OCI-LY3 (cell line): ENCODE data around the gene KCNN3.

Experiments
- H2AFZ ChIP-seq: fragments of 200-600, 300-600 bp; shearing (Covaris generic); 2 replicates; pipeline ENCODE4 v1.6.0; 2014; ENCODE audit warnings: antibody characterized with exemption, low read depth, low read length
- H3K27ac ChIP-seq: fragments of 200-600, 300-600 bp; sonication (generic); 2 replicates; pipeline ENCODE4 v1.5.1; 2014; ENCODE audit warnings: mild to moderate bottlenecking, low read length, moderate library complexity, mixed read lengths
- H3K27me3 ChIP-seq: fragments of 200-600, 300-600 bp; sonication (generic); 2 replicates; pipeline ENCODE4 v1.6.1; 2014; ENCODE audit warnings: low read depth, low read length, mixed read lengths
- H3K36me3 ChIP-seq: fragments of 200-600, 300-600 bp; sonication (generic); replicated peaks from 2 replicates; pipeline ENCODE3; 2014; ENCODE audit warnings: low read depth, low read length, mixed read lengths
- H3K4me1 ChIP-seq: fragments of 300-600, 200-600 bp; sonication (generic); 2 replicates; pipeline ENCODE4 v1.6.1; 2014; ENCODE audit warnings: low read length, mixed read lengths
- H3K4me2 ChIP-seq: fragments of 200-600, 300-600 bp; sonication (generic); 2 replicates; pipeline ENCODE4 v1.6.1; 2014; ENCODE audit warnings: low read length, mixed read lengths
- H3K4me3 ChIP-seq: fragments of 300-600, 200-600 bp; sonication (generic); 2 replicates; pipeline ENCODE4 v1.5.1; 2014; ENCODE audit warnings: antibody characterized with exemption, mild to moderate bottlenecking, low read length, moderate library complexity
- H3K79me2 ChIP-seq: fragments of 300-600, 200-600 bp; shearing (Covaris generic); 2 replicates; pipeline ENCODE4 v1.6.1; 2014; ENCODE audit warnings: mild to moderate bottlenecking, low read length, mixed read lengths
- H3K9ac ChIP-seq: fragments of 300-600, 200-600 bp; shearing (Covaris generic); 2 replicates; pipeline ENCODE4 v1.6.0; 2014; ENCODE audit warnings: mild to moderate bottlenecking, low read length, moderate library complexity
- H3K9me3 ChIP-seq: fragments of 200-600, 300-600 bp; shearing (Covaris generic); 2 replicates; pipeline ENCODE4 v1.6.1; 2014; ENCODE audit warnings: low read length, mixed read lengths; ENCODE audit not compliant: insufficient read depth
- H4K20me1 ChIP-seq: fragments of 200-600, 300-600 bp; sonication (generic); 2 replicates; pipeline ENCODE4 v1.6.1; 2016; ENCODE audit warnings: low read length, mixed read lengths; ENCODE audit not compliant: insufficient read depth
- EZH2phosphoT487 ChIP-seq: fragments of 200-600 bp; shearing (Covaris generic); IDR thresholded peaks from 2 replicates; pipeline ENCODE4 v1.6.1; 2018; ENCODE audit warnings: antibody characterized with exemption, mixed run types, low read depth
- TF ChIP-seq, protein P1 (sequence below): fragments of 200-600, 300-600 bp; sonication (generic); IDR thresholded peaks from 2 replicates; pipeline ENCODE4 v1.5.1; 2014; ENCODE audit warnings: antibody characterized with exemption, low read length, low read depth

The KCNN3 gene

DNA sequence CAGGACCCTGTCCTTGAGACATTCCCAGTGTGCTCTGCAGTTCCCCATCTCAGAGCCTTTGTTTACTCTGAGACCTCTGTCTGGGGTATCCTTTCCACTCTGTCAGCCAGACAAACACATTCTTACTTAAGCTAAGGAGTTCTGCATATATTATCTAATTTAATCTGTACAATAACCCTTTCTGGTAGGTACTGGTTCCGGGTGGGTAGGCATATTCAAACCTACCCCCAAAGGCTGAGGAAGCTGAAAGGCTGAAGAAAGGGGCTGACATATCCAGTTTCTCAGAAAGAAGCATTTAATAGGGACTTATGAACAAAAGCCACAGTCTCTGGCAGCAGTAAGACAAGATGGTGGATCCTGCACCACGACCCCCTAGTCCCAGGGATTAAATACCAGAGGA lies 53.1 kb downstream of the KCNN3 start:
- Histone ChIP-seq H3K27me3 (no peaks in the 10 kb centered on the region), H3K4me2 (no peak overlapping the region), H3K27ac (no peak overlapping the region), H3K9ac (no peak overlapping the region), H3K79me2 (no peaks in the 10 kb centered on the region), H3K36me3 (no peaks in the 10 kb centered on the region), H4K20me1 (no peaks in the 10 kb centered on the region), H3K4me1 (peaks cover 16% of the 10 kb centered on the region), H3K4me3 (no peak overlapping the region), H3K9me3 (no peaks in the 10 kb centered on the region), H2AFZ (no peak overlapping the region)
- TF ChIP-seq, protein P1, sequence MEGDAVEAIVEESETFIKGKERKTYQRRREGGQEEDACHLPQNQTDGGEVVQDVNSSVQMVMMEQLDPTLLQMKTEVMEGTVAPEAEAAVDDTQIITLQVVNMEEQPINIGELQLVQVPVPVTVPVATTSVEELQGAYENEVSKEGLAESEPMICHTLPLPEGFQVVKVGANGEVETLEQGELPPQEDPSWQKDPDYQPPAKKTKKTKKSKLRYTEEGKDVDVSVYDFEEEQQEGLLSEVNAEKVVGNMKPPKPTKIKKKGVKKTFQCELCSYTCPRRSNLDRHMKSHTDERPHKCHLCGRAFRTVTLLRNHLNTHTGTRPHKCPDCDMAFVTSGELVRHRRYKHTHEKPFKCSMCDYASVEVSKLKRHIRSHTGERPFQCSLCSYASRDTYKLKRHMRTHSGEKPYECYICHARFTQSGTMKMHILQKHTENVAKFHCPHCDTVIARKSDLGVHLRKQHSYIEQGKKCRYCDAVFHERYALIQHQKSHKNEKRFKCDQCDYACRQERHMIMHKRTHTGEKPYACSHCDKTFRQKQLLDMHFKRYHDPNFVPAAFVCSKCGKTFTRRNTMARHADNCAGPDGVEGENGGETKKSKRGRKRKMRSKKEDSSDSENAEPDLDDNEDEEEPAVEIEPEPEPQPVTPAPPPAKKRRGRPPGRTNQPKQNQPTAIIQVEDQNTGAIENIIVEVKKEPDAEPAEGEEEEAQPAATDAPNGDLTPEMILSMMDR, result no peak
- TF ChIP-seq EZH2phosphoT487, result no peak

DNA sequence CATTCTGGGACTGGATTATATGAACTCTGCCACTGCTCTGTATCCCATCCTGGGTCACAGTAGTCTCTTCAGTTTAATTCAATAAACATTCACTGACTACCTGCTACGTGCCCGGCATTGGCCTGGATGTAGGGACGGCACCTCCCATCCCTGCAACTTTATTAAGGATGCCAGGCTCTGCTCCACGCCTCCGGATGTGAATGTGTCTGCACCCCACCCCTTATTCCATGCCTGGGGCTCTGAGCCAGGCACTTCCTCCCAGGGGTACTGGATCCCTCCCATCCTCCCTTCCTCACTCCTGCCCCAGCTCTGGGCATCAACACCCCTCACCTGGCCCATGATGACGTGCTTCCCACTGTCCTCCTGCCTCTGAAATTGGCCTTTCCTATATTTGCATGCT lies 53.7 kb downstream of the KCNN3 start:
- no peaks in the 10 kb centered on the region for H3K79me2 ChIP-seq
- H3K9me3 ChIP-seq, result no peaks in the 10 kb centered on the region
- no peaks in the 10 kb centered on the region for H3K36me3 ChIP-seq
- H3K27me3 ChIP-seq, result no peaks in the 10 kb centered on the region
- H3K4me1 ChIP-seq, result peaks cover 16% of the 10 kb centered on the region
- no peak overlapping the region for H3K4me2 ChIP-seq
- TF ChIP-seq, protein P1, result no peak
- TF ChIP-seq EZH2phosphoT487, result no peak
- H2AFZ ChIP-seq, result no peak overlapping the region
- H3K4me3 ChIP-seq, result no peak overlapping the region
- H3K9ac ChIP-seq, result no peak overlapping the region
- no peak overlapping the region for H3K27ac ChIP-seq
- H4K20me1 ChIP-seq, result no peaks in the 10 kb centered on the region

DNA sequence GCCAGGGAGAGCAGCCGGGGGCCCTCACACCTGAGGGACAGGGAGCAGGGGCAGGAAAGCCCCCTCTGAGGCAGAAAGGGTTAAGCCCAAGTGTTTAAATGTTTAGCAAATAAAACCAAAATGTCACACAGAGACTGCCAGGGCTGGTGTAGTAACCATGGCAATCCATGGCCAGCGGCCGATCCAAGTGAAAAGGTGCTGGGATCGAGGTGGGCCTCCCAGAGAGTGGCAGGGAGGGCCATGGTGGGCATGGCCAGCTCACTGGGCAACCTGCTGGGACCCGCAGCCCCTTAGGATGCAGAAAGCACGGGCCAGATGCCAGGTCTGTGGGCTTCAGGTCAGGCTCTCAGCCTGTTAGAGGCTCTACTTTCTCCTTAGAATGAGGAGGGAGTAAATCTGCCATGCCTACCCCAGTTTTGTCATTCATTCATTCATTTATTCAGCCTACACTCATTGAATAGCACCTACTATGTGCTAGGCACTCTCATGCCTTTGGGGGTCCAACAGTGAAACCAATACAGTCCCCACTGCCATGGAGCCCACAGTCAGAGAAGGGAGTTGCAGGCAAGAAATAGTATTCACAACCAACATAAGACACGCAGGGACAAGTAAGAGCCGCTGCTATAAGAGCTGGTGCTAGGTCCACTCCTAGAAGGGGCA lies 56.1 kb downstream of the KCNN3 start:
- no peak overlapping the region for H3K9ac ChIP-seq
- H2AFZ ChIP-seq, result no peak overlapping the region
- H3K4me2 ChIP-seq, result no peak overlapping the region
- H3K27ac ChIP-seq, result no peak overlapping the region
- H3K36me3 ChIP-seq, result no peaks in the 10 kb centered on the region
- H3K27me3 ChIP-seq, result no peaks in the 10 kb centered on the region
- no peaks in the 10 kb centered on the region for H3K9me3 ChIP-seq
- H3K4me3 ChIP-seq, result no peak overlapping the region
- TF ChIP-seq, protein P1, result no peak
- no peak for TF ChIP-seq EZH2phosphoT487
- no peaks in the 10 kb centered on the region for H3K79me2 ChIP-seq
- H4K20me1 ChIP-seq, result no peaks in the 10 kb centered on the region
- peaks cover 16% of the 10 kb centered on the region for H3K4me1 ChIP-seq

DNA sequence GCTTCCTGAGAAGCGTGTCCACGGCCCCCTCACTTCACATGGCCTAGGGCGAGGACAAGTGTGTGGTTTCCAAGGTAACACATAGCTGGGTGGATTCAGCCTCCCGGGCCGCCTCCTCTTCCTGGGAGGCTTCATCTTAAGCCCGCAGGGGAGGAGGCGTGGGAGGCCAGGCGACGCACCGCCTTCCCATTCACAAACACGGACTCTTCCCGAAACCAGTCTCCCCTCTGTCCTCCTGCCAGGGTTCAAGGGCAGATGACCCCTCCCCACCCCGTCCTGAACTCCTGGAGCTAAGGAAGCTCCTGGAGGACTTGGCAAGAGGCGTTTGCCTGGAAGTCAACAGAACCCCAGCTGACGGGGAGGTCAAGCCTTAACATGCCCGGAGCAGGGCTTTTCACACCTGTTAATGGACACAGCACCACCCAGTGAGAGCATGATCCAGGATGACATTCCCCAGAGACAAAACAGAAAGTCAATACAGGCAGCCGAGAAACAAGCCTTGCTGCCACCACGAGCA lies 56.7 kb downstream of the KCNN3 start:
- H3K79me2 ChIP-seq, result no peaks in the 10 kb centered on the region
- no peaks in the 10 kb centered on the region for H4K20me1 ChIP-seq
- no peak overlapping the region for H3K9ac ChIP-seq
- H3K9me3 ChIP-seq, result no peaks in the 10 kb centered on the region
- H3K4me1 ChIP-seq, result peaks cover 16% of the 10 kb centered on the region
- TF ChIP-seq, protein P1, result no peak
- no peak for TF ChIP-seq EZH2phosphoT487
- H3K36me3 ChIP-seq, result no peaks in the 10 kb centered on the region
- no peak overlapping the region for H3K4me3 ChIP-seq
- no peak overlapping the region for H2AFZ ChIP-seq
- H3K4me2 ChIP-seq, result no peak overlapping the region
- peaks cover 5% of the 10 kb centered on the region for H3K27me3 ChIP-seq
- H3K27ac ChIP-seq, result no peak overlapping the region
